Heart left ventricle (tissue), 16 donors: ENCODE data around the gene SLC43A1. TPM values are rescaled to one million over a fixed set of nuclear protein-coding genes. Genes with fewer than 3 reads are reported as not detected.
A peak's percentile ranks its signal among the peaks of the same experiment; 100 is the strongest.

Experiments used
- ATAC-seq, 4 donors: fragments of 200-7000 bp; cut with Tn5 transposase; one replicate each; pipeline ENCODE4 v1.9.1; 2020 to 2022; ENCODE audit warnings: moderate library complexity in 4 of 4, mild to moderate bottlenecking in 3 of 4, moderate number of reproducible peaks in 1 of 4
- DNase-seq, 5 donors: peaks; one replicate each; pipeline ENCODE4 v3.0.0-alpha.2; 2020
- H3K27ac ChIP-seq, 12 donors: fragments of 200-600 bp; sonication (generic) in 4 of 12; one replicate each; pipeline versions ENCODE4 v1.5.0 to v1.8.0; 2016 to 2022; ENCODE audit warnings: mild to moderate bottlenecking in 2 of 12
- H3K27me3 ChIP-seq, 9 donors: fragments of 200-600 bp; sonication (generic) in 2 of 9; one replicate each; pipeline versions ENCODE4 v1.5.1 to v1.8.0; 2016 to 2022; ENCODE audit warnings: mild to moderate bottlenecking in 3 of 9
- H3K36me3 ChIP-seq, 9 donors: fragments of 200-600 bp; sonication (generic) in 2 of 9; one replicate each; pipeline versions ENCODE4 v1.5.0 to v1.8.0; 2018 to 2022; ENCODE audit warnings: mild to moderate bottlenecking in 2 of 9
- H3K4me1 ChIP-seq, 12 donors: fragments of 200-600 bp; sonication (generic) in 4 of 12; one replicate each; pipeline versions ENCODE4 v1.5.0 to v1.8.0; 2016 to 2022; ENCODE audit warnings: mild to moderate bottlenecking in 3 of 12
- H3K4me3 ChIP-seq, 12 donors: fragments of 200-600 bp; sonication (generic) in 4 of 12; one replicate each; pipeline versions ENCODE4 v1.5.0 to v1.8.0; 2017 to 2022; ENCODE audit warnings: mild to moderate bottlenecking in 9 of 12, moderate library complexity in 4 of 12
- H3K9me3 ChIP-seq, 12 donors: fragments of 200-600 bp; sonication (generic) in 4 of 12; one replicate each; pipeline versions ENCODE4 v1.5.0 to v1.8.0; 2016 to 2022; ENCODE audit warnings: mild to moderate bottlenecking in 1 of 12
- POLR2A ChIP-seq, 2 donors: fragments of 450-650 bp; IDR thresholded peaks; one replicate each; pipeline ENCODE4 v1.6.1; 2017; ENCODE audit warnings: antibody characterized with exemption in 2 of 2, mild to moderate bottlenecking in 2 of 2, moderate library complexity in 2 of 2
- WGBS, 4 donors: extraction: QIAGEN DNeasy Blood & Tissue Kit in 2 of 4; methylation state at CpG; one replicate each; pipeline versions ENCODE4 v1.1.5 to v1.1.7; 2013 to 2018; 5-methylcytosine and 5-hydroxymethylcytosine counted together
- intact Hi-C, 10 donors: fragments of 100-400 bp; cut with DNase I; formaldehyde crosslinking; loops; one replicate each; pipeline versions ENCODE4 v1.11.1 to v1.14.2; 2022
- polyA plus RNA-seq, 2 donors: library from polyadenylated mRNA; stranded (reverse); fragments of 200-250 nt; gene quantifications; one replicate each; pipeline ENCODE4 v1.2.3, GENCODE V29; 2013
- total RNA-seq, 9 donors: library from RNA; depleted of rRNA in 2 of 9; stranded (reverse); fragments of >200 nt in 2 of 9; fragmentation: NEBNext Ultra II Directional in 3 of 9; extraction: Animal tissue kit (Norgen Biotek cat#: 25700) in 3 of 9; gene quantifications; one replicate each; pipeline versions ENCODE4 v1.1.0 to v1.2.4, GENCODE V29; 2016 to 2023
- TF ChIP-seq, protein P1 (sequence below), 12 donors: fragments of 200-600 bp; sonication (generic) in 4 of 12; IDR thresholded peaks; one replicate each; pipeline versions ENCODE4 v1.5.0 to v1.8.0; 2018 to 2022; ENCODE audit warnings: antibody characterized with exemption in 12 of 12, mild to moderate bottlenecking in 5 of 12
- donor health status: ischemic (EF 13 %, LVEDD 7.1; RV severe dilation, severe dysfunction).
- donor health status: healthy with polysubstance abuse.
- donor health status: DM: no; HTN: yes; CAD: no.
- donor health status: DM: no; HTN: no; CAD: no.
- donor health status: ischemic (EF 25% LVEDD 6.9; RV normal size, moderate dysfunction).
- donor health status: ischemic (EF 25% LVEDD 5.7; RV mildly dilated, moderate dysfunction).
- donor health status: healthy.
- donor health status: DM: yes; HTN: yes; CAD: no.
- donor health status: ischemic (EF 35%, LVEDD 5.7; RV mildly dilated, moderate dysfunction).
- donor health status: nonischemic (EF 11% LVEDD 7.7; RV severe dilation, severe dysfunction).
- donor health status: DM: yes; HTN: yes; CAD: no.
- donor health status: PGD.
- donor health status: ischemic (EF 29% LVEDD 5.4; RV normal size, mild dysfunction).
- donor health status: nonischemic (EF 23%, LVEDD 6.1; RV moderate dilation, normal function).

SLC43A1 gene
- total and polyA plus RNA-seq, 11 donors = 2.7 to 12.3 (median 5.8) TPM

DNA sequence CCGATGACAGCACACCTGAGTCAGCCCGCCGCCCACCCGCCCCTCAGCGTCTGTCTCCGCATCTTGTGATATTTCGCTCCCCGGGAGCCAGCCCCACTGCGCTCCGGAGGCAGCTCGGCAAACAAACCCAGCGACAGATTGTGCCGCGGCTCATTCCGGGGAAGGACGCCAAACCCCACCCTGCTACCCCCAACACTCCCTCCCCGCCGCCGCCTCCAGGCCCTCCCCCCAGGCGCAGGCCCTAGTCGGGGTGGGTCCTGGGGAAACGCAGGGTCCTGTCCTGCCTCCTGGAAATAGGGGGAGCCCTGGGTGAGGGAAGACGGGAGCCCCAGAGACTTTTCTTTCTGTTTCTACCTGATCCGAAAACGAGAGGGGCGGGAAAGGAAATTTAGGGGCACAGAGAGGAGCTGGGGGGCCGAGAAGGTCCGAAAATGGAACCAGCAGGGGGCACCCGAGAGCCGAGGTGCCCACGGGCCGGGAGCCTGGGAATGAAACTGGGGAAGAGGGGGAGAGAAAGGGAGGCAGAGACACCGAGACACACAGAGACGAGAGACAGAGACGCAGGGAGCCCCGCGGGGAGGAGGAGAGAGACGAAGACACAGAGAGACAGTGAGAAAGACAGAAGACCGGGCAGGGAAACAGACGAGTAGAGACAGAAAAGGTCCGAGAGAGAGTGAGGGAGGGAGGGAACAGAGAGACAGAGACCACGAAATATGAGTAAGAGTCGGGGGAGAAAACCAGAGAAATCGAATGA, 56.9 kb downstream of the SLC43A1 start:
- Histone ChIP-seq H3K4me1 (peaks cover 3 to 43% (median 25%) of the 10 kb centered on the region in 12 donors), H3K27ac (peak overlapping the region in 2 of 12 donors; percentile 22 to 46), H3K36me3 (no peaks in the 10 kb centered on the region), H3K9me3 (no peaks in the 10 kb centered on the region), H3K27me3 (peaks cover 9 to 50% (median 32%) of the 10 kb centered on the region in 9 donors), H3K4me3 (peak overlapping the region; percentile 3 to 61 (median 54))
- intact Hi-C loops = loop anchor here (1.0 to 10.0 kb wide), 14 partner anchors 20 to 1066 kb away; partner anchors contain the start of gene YPEL4 (in 4 of the 10)
- DNase-seq (peak; percentile 46 to 80 (median 56)), ATAC-seq (peak in 3 of 4 donors; percentile 16 to 64 (median 44))
- no peak for TF ChIP-seq POLR2A (IDR thresholded peaks at IDR 0.05)
- TF ChIP-seq, protein P1, sequence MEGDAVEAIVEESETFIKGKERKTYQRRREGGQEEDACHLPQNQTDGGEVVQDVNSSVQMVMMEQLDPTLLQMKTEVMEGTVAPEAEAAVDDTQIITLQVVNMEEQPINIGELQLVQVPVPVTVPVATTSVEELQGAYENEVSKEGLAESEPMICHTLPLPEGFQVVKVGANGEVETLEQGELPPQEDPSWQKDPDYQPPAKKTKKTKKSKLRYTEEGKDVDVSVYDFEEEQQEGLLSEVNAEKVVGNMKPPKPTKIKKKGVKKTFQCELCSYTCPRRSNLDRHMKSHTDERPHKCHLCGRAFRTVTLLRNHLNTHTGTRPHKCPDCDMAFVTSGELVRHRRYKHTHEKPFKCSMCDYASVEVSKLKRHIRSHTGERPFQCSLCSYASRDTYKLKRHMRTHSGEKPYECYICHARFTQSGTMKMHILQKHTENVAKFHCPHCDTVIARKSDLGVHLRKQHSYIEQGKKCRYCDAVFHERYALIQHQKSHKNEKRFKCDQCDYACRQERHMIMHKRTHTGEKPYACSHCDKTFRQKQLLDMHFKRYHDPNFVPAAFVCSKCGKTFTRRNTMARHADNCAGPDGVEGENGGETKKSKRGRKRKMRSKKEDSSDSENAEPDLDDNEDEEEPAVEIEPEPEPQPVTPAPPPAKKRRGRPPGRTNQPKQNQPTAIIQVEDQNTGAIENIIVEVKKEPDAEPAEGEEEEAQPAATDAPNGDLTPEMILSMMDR (IDR thresholded peaks at IDR 0.05) = peak; percentile 65 to 84 (median 79)
- WGBS, 4 donors = 1 to 2% (median 1%) methylated on average over 37 to 44 of the region's 44 CpGs

- Histone ChIP-seq H3K4me1 (peaks cover 3 to 43% (median 25%) of the 10 kb centered on the region in 12 donors), H3K27ac (peak overlapping the region in 1 of 12 donors; percentile 22), H3K4me3 (peak overlapping the region in 11 of 12 donors; percentile 3 to 61 (median 54)), H3K36me3 (no peaks in the 10 kb centered on the region), H3K27me3 (peaks cover 9 to 50% (median 32%) of the 10 kb centered on the region in 9 donors), H3K9me3 (no peaks in the 10 kb centered on the region)
- intact Hi-C loops = loop anchor here (1.0 to 10.0 kb wide), 14 partner anchors 21 to 1067 kb away; partner anchors contain the start of gene YPEL4 (in 4 of the 10)
- peak in 1 of 5 donors; percentile 25 for DNase-seq
- no peak for TF ChIP-seq POLR2A (IDR thresholded peaks at IDR 0.05)
- TF ChIP-seq, protein P1 (IDR thresholded peaks at IDR 0.05) = no peak
- ATAC-seq = no peak
- 1 to 11% (median 5%) methylated on average over 9 to 16 of the region's 16 CpGs for WGBS, 4 donors
Measured at GRCh38 chr11:57458060-57458409, 57.5 kb downstream of the SLC43A1 start.

DNA sequence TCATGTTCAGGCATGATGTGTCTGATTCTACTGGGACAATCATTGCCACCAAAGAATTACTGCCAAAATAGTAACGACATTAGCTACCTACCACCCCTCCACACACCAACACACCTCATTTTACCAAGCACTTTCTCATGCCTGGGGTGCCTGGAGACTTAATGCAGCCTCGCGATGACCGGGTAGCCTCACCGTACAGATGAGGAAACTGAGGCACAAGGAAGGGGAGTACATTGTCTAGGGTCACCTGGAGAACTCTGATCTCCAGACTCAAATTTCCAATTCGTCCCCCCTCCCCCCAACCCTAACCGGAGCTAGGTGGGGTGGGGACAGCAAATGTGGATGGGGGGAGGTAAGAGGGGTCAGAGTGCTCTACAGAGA, 57.9 kb downstream of the SLC43A1 start:
- 8 to 31% (median 15%) methylated on average over 7 of the region's 7 CpGs for WGBS, 4 donors
- intact Hi-C loops = loop anchor here (1.0 to 10.0 kb wide), 15 partner anchors 21 to 1067 kb away; partner anchors contain the start of gene YPEL4 (in 4 of the 10)
- ATAC-seq (peak in 1 of 4 donors; percentile 3), DNase-seq (no peak)
- no peaks in the 10 kb centered on the region for H3K9me3 ChIP-seq
- H3K27ac ChIP-seq = no peak overlapping the region
- peak overlapping the region in 3 of 12 donors; percentile 4 to 44 (median 19) for H3K4me3 ChIP-seq
- TF ChIP-seq, protein P1 (IDR thresholded peaks at IDR 0.05) = peak in 2 of 12 donors; percentile 5 to 10
- TF ChIP-seq POLR2A (IDR thresholded peaks at IDR 0.05) = no peak
- H3K4me1 ChIP-seq = peaks cover 3 to 43% (median 25%) of the 10 kb centered on the region in 12 donors
- peaks cover 9 to 50% (median 32%) of the 10 kb centered on the region in 9 donors for H3K27me3 ChIP-seq
- no peaks in the 10 kb centered on the region for H3K36me3 ChIP-seq
